PC-9 (cell line): ENCODE data around the gene DOC2A. TPM values are rescaled to one million over a fixed set of nuclear protein-coding genes. Genes with fewer than 3 reads are reported as not detected.
A peak's percentile ranks its signal among the peaks of the same experiment; 100 is the strongest.

Source experiments
- BruUV-seq: library from RNA; stranded (reverse); fragments of 400-500 nt; replicated peaks from 2 replicates; lab custom pipeline; 2021; lab: Mats Ljungman, UMichigan
- CTCF ChIA-PET: fragments of 300-600 bp; sonication (Branson Sonifier 250); formaldehyde crosslinking; loops from one replicate; lab custom pipeline; 2022; ENCODE audit warnings: antibody characterized with exemption; lab: Charles Lee
- POLR2A ChIA-PET: fragments of 300-600 bp; sonication (Branson Sonifier 250); formaldehyde crosslinking; loops from one replicate; lab custom pipeline; 2022; ENCODE audit warnings: antibody characterized with exemption; ENCODE audit not compliant: unreplicated experiment; lab: Charles Lee
- DNase-seq, 2 experiments: peaks; one replicate each; pipeline versions ENCODE4 v3.0.0 to v3.0.0-alpha.2; 2015 to 2022; ENCODE audit warnings: mixed read lengths in 1 of 2
- H2AFZ ChIP-seq: fragments of 200-600 bp; sonication (generic); 2 replicates; pipeline ENCODE4 v1.8.1; 2017; ENCODE audit warnings: antibody characterized with exemption
- H3F3A ChIP-seq: fragments of 200-600 bp; sonication (generic); 2 replicates; pipeline ENCODE4 v1.8.1; 2017; ENCODE audit warnings: antibody characterized with exemption, mild to moderate bottlenecking, low read depth; ENCODE audit not compliant: insufficient read depth
- H3K27ac ChIP-seq: fragments of 200-600 bp; sonication (generic); 2 replicates; pipeline ENCODE4 v1.6.1; 2016; ENCODE audit warnings: mixed run types
- H3K27me3 ChIP-seq: fragments of 200-600 bp; sonication (generic); 2 replicates; pipeline ENCODE4 v1.6.1; 2016; ENCODE audit warnings: low read depth, mixed run types; ENCODE audit not compliant: insufficient read depth
- H3K36me3 ChIP-seq: fragments of 200-600 bp; sonication (generic); 2 replicates; pipeline ENCODE4 v1.6.1; 2016; ENCODE audit warnings: low read depth, mixed run types
- H3K4me1 ChIP-seq: fragments of 200-600 bp; sonication (generic); replicated peaks from 2 replicates; pipeline ENCODE4 v1.6.1; 2016; ENCODE audit warnings: mixed run types; ENCODE audit not compliant: insufficient read depth
- H3K4me2 ChIP-seq: fragments of 200-600 bp; sonication (generic); 2 replicates; pipeline ENCODE4 v1.6.1; 2017; ENCODE audit warnings: mixed run types
- H3K4me3 ChIP-seq: fragments of 200-600 bp; sonication (generic); 2 replicates; pipeline ENCODE4 v1.6.1; 2016; ENCODE audit warnings: mixed run types
- H3K79me2 ChIP-seq: fragments of 200-600 bp; sonication (generic); 2 replicates; pipeline ENCODE4 v1.6.1; 2017; ENCODE audit warnings: low read depth, mixed run types
- H3K9me2 ChIP-seq: fragments of 200-600 bp; sonication (generic); 2 replicates; pipeline ENCODE4 v1.8.1; 2017; ENCODE audit warnings: mild to moderate bottlenecking; ENCODE audit not compliant: insufficient read depth
- H3K9me3 ChIP-seq: fragments of 200-600 bp; sonication (generic); 2 replicates; pipeline ENCODE4 v1.8.1; 2016; ENCODE audit warnings: low read depth; ENCODE audit not compliant: insufficient read depth
- H4K20me1 ChIP-seq: fragments of 200-600 bp; sonication (generic); 2 replicates; pipeline ENCODE4 v1.8.1; 2017; ENCODE audit not compliant: insufficient read depth
- CTCF ChIP-seq: fragments of 200-600 bp; sonication (generic); conservative IDR thresholded peaks from 2 replicates; pipeline ENCODE4 v1.6.1; 2017; ENCODE audit warnings: mixed run types, antibody characterized with exemption, mild to moderate bottlenecking, moderate library complexity
- EZH2 ChIP-seq: fragments of 200-600 bp; sonication (generic); IDR thresholded peaks from 2 replicates; pipeline ENCODE4 v1.8.0; 2017; ENCODE audit warnings: antibody characterized with exemption, low read depth
- intact Hi-C: fragments of 100-400 bp; cut with micrococcal nuclease; formaldehyde crosslinking; loops from one replicate; pipeline ENCODE4 v1.10.0; 2022; ENCODE audit not compliant: unreplicated experiment
- total RNA-seq: library from RNA; stranded (reverse); gene quantifications from 2 replicates; pipeline ENCODE4 v1.2.3, GENCODE V29; 2021

DOC2A gene
- total RNA-seq, 1 experiment from 2014 or later = 11.0 TPM

GRCh38 chr16:29968205-29968604 is 42.6 kb downstream of the DOC2A start:
- Histone ChIP-seq H3K9me3 (no peaks in the 10 kb centered on the region), H4K20me1 (no peaks in the 10 kb centered on the region), H3K27me3 (no peaks in the 10 kb centered on the region), H3K4me2 (no peak overlapping the region), H3K9me2 (no peaks in the 10 kb centered on the region), H3K79me2 (no peaks in the 10 kb centered on the region), H3K4me3 (no peak overlapping the region), H3K4me1 (no peaks in the 10 kb centered on the region), H3F3A (peaks cover 14% of the 10 kb centered on the region; the same call in 1 of the 2 replicates), H3K27ac (no peak overlapping the region), H2AFZ (no peak overlapping the region), H3K36me3 (no peaks in the 10 kb centered on the region)
- no TSS peak for BruUV-seq
- CTCF ChIA-PET = no interaction called here
- no peak for DNase-seq
- intact Hi-C loops = no loop called here
- POLR2A ChIA-PET = no interaction called here
- TF ChIP-seq CTCF (no peak), EZH2 (no peak)

DNA sequence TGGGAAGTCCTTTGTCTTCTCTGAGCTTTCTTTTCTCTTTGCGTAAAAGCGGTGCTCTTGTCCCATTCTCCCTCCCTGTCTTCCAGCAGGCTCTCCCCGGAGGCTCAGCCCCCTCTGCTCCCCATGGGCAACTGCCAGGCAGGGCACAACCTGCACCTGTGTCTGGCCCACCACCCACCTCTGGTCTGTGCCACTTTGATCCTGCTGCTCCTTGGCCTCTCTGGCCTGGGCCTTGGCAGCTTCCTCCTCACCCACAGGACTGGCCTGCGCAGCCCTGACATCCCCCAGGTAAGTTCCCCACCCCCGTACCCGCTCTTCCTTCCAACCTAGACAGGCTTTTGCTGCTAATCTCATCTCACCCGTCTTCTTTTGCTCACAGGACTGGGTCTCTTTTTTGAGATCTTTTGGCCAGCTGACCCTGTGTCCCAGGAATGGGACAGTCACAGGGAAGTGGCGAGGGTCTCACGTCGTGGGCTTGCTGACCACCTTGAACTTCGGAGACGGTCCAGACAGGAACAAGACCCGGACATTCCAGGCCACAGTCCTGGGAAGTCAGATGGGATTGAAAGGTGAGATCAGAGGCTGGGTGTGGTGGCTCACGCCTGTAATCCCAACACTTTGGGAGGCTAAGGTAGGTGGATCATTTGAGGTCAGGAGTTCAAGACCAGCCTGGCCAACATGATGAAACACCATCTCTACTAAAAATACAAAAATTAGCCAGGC is 47.6 kb downstream of the DOC2A start:
- Histone ChIP-seq H3K36me3 (no peaks in the 10 kb centered on the region), H2AFZ (no peak overlapping the region), H3F3A (peaks cover 8% of the 10 kb centered on the region; the same call in 1 of the 2 replicates), H3K79me2 (no peaks in the 10 kb centered on the region), H3K9me3 (no peaks in the 10 kb centered on the region), H3K27me3 (no peaks in the 10 kb centered on the region), H3K4me3 (peak overlapping the region; percentile 78; the same call in 1 of the 2 replicates), H4K20me1 (no peaks in the 10 kb centered on the region), H3K9me2 (no peaks in the 10 kb centered on the region), H3K4me2 (peak overlapping the region; percentile 90), H3K27ac (no peak overlapping the region), H3K4me1 (peaks cover 11% of the 10 kb centered on the region)
- ChIA-PET CTCF (interaction anchor here (0.7 to 1.2 kb wide), 2 partner anchors 10 to 232 kb away, joined by 3 read pairs; partner anchors contain the start of gene TAOK2), POLR2A (interaction anchor here (0.6 to 1.6 kb wide), 3 partner anchors 10 to 19 kb away, joined by 3 to 26 read pairs (median 6); no protein-coding TSS in a partner anchor)
- TF ChIP-seq EZH2 = no peak
- TF ChIP-seq CTCF = no peak
- intact Hi-C loops = no loop called here
- DNase-seq = no peak
- BruUV-seq = no TSS peak

DNA sequence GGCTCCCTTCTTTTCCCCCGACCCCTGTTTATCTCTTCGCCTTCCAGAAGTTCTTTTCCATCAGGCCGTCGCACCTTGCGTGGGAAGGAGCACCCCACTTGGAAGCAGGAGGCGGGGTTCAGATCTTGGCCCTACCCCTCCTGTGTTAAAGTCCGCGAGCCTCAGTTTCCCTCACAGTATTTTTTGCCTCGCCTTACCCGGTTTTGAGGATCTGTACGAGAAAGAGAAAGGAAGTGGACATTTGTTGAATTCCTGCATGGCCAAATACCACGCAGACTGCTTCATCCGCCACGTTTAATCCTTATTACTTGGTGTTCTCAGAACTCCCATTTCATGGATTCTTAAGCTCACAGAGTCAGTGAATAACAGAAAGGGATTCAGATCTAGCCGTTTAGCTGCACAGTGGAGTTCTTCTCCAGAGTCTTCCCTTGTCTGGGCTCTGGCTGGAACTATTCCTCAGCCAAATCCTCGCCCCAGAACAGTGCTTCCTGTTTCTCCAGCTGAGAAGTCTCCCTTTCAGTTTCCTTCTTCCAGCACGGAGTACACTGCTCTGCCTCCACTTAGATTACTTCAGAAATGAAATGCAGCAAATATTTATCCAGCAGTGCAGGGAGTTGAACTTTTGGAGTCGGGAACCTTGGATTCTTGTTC is 48.4 kb downstream of the DOC2A start:
- intact Hi-C loops = loop anchor here (1.0 kb wide), 2 partner anchors 18 to 32 kb away; no protein-coding TSS in a partner anchor
- TSS peak; percentile 74 for BruUV-seq
- Histone ChIP-seq H3K4me2 (peak overlapping the region; percentile 90), H3K9me3 (no peaks in the 10 kb centered on the region), H3K79me2 (no peaks in the 10 kb centered on the region), H3K9me2 (no peaks in the 10 kb centered on the region), H3K27ac (no peak overlapping the region), H3K36me3 (no peaks in the 10 kb centered on the region), H2AFZ (peak overlapping the region; percentile 78), H3K27me3 (no peaks in the 10 kb centered on the region), H4K20me1 (no peaks in the 10 kb centered on the region), H3F3A (peaks cover 8% of the 10 kb centered on the region; the same call in 1 of the 2 replicates), H3K4me3 (peak overlapping the region; percentile 78), H3K4me1 (peaks cover 11% of the 10 kb centered on the region)
- ChIA-PET CTCF (interaction anchor here (0.6 to 1.2 kb wide), 6 partner anchors 11 to 231 kb away, joined by 3 to 7 read pairs (median 4); partner anchors contain the start of genes PAGR1, SEZ6L2 and TAOK2), POLR2A (interaction anchor here (0.5 to 1.8 kb wide), 10 partner anchors 11 to 286 kb away, joined by 3 to 26 read pairs (median 4); partner anchors contain the start of genes HIRIP3, SEZ6L2 and TAOK2)
- TF ChIP-seq CTCF (no peak), EZH2 (no peak)
- DNase-seq = peak in 1 of 2 experiments; percentile 32
